Stimulated activated naive CD4-positive, alpha-beta T cell treated with Interleukin-2 at 50 U/mL for 16 hours (primary cell): Measurements from ENCODE around the gene XYLT1.

ENCODE experiments used
- DNase-seq: peaks from one replicate; lab custom pipeline; 2025; lab: John Stamatoyannopoulos, UW

Gene XYLT1

DNA sequence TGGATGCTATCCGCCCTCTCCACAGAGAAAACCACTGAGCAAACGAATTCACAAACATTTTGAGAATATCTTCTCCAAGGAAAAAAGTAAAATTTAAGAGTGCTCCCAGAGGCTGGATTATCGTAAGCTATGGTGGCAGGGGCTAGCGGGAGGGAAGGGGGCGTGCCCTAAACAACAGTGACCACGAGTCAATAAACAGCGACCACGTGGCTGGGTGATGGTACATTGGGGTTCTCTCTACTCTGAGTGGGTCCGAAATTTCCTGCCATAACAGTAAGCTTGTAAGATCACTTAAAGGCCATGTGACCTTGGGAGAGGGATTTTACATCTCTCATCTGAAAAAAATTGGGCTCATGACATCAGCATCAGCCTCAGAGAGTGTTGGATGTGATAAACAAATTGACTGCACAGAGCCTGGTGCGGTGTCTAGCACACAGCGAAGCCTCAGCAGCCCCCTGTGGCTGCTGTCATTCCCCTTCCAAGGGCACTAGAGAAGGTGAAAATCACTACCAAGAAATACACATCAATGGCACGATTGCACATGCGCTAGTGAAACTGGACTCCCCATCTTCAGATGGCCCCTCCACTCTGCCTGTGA lies 213.2 kb downstream of the XYLT1 start:
- no peak for DNase-seq

GRCh38 chr16:17252701-17253100 lies 218.1 kb downstream of the XYLT1 start:
- no peak for DNase-seq

GRCh38 chr16:17252064-17252463 lies 218.7 kb downstream of the XYLT1 start:
- no peak for DNase-seq

- DNase-seq: no peak
Measured at GRCh38 chr16:17251496-17251895, 219.3 kb downstream of the XYLT1 start.

GRCh38 chr16:17246974-17247732 lies 223.6 kb downstream of the XYLT1 start:
- no peak for DNase-seq

DNA sequence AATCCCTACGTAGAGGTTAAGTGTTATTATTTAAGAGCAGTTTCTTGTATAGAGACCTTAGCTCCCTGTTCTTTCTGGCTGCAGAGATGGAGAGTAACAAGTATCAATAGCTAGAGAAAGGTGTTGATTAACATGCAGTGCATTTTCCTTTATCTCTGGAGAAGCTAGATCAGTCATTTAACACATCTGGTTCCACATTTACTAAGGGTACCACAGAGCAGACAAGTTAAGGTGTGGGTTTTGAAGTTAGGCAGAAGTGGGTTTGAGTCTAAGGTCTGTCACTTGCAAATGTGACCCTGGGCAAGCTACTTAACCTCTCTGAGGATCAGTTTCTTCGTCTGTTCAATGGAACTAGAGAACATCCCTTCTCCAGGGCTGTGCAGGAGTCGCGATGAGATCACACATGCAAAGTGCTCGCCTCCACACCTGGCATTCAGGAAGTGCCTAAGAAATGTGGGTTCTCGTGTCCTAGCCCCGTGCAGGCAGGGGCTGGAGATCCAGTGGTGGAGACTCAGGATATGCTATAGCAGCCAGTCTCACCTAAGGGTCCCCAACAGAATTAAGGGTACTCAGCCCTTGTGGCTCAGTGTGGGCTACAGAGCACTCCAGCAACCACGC lies 224.4 kb downstream of the XYLT1 start:
- DNase-seq: no peak

GRCh38 chr16:17245776-17246175 lies 225.0 kb downstream of the XYLT1 start:
- no peak for DNase-seq

DNA sequence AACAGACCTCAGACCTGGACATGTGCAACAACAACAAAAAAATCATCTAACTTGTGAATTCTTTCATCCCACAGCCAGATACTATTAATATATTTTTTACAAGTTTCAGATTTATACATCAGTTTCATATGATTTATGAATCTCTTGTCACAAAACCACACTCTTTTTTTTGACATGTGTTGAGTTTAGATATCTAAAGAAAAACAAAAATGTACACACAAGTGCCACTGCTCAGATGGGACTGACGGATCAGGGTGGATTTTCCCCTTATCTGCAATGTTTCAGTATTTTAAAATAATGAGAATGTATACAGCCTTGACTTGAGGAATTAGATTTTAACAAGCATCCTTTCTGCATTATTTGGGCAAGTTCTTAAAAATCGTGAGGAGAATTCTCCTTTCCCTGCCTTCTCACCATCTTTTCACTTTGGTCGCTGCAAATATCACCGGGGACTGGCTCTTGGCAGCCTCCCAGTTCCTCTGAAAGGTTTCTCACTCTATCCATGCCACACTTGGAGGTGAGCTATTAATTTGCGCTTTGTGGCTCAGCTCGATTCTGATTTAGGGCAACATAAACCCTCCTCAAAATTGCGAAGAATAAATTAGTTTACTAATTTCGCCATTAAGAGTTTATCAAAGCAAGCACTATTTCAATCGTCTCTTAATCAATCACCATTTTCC lies 225.7 kb downstream of the XYLT1 start:
- no peak for DNase-seq

DNA sequence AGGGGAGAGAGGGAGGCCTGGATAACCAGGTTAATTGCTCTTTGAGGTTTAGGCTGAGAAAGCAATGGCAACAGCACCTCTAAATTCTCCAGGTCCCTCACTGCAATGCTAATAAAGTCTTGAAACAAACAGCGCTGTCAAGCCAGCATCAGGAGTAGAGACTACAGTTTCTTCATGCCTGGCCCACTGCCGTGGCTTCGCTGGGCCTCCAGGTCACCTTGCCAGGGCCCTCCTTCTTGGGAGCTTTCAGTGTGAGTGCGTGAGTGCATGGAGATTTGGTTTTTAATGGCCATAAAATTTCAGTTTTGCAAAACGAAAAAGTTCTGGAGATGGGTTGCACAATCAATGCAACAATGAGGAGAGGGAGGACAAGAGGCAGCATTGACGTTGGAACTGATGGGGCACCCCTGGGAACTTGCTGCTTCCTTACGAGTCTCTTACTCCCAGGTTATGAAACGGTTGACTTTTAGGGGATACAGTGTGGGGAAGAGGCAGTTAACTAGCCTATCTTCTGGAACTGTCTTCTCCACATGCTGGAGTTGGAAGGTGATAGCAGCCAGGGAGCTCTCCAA lies 229.4 kb downstream of the XYLT1 start:
- DNase-seq: no peak

DNA sequence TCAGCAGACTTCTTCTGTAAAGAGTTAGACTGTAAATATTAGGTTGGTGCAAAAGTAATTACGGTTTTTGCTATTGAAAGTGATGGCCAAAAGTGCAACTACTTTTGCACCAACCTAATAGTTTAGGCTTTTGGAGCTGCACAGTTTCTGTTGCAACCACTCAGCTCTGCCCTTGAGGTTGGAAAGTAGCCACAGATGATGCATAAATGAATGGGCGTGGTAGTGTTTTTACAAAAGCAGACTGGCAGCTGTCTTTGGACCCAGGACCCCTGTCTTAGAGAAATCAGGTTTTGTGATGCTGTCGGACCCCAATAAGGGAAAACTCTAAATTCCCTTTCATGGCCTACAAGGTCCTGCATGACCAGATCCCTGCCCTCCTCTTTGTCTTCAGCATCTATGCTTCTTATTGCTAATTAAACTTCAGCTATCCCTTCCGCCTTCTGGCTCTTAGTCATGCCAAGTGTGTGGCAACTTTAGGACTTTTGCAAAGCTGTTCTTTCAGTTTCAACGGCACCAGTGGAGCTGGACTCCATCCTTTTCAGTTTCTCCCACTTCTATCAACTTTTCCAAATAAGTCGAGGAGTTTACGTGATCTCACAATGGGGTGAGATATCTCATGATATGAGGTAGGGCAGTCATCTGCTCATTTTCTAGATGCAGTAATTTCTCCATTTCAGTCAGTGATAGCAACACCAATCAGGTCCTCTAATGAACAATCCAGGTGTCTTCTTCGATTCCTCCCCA lies 232.3 kb downstream of the XYLT1 start:
- DNase-seq: no peak

GRCh38 chr16:17237350-17237944 lies 233.3 kb downstream of the XYLT1 start:
- DNase-seq: no peak

- no peak for DNase-seq
Measured at GRCh38 chr16:17235147-17235815, 235.5 kb downstream of the XYLT1 start.

DNA sequence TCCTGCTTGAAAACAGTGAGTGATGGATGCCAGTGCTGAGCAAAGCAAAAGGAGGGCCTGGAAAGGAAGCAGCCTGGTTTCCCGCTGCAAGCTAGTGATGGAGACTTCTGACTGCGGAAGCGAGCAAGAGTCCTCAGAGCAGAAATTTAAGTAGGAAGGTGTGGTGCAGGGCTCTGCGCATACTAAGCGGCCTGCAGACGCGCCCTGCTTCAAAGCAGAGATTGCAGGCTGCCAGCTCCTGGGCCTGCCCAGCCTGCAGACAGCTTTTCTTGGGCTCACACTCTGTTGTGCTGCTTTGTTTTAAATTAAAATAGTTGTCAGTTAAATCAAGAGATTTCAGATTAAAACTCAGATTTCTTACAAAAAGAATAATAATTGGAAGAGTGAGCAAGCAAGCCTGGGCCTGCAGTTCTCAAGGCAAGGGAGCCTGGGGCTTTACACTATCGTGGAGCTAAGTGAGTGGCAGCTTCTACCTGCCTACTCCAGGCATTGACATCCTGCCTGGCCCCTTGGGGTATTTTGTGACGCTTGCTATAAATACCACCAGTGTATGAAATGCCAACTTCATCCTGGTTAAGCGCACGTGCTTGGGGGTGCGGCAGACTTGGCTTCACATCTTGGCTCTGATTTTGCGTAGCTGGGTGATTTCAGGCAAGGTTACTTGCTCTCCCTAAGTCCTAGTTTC lies 237.3 kb downstream of the XYLT1 start:
- DNase-seq: no peak

DNA sequence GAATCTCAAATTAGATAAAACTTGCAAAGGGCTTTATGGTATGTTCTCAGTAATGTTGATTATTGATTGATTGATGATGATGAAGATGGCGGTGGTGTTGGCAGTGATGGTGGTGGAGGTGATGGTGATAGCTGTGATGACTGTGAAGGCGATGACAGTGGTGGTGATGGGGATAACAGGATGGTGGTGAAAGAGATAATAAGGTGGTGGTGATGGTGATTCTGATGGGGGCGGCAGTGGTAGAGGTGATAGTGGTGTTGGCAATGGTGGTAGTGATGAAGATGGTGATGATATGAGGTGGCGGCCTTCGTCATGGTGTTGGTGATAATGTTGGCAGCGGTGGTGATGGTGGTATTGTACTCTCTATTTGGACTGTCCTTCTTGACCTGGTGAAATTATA lies 238.3 kb downstream of the XYLT1 start:
- DNase-seq: no peak

- DNase-seq: no peak
Measured at GRCh38 chr16:17231972-17232371, 238.8 kb downstream of the XYLT1 start.

DNA sequence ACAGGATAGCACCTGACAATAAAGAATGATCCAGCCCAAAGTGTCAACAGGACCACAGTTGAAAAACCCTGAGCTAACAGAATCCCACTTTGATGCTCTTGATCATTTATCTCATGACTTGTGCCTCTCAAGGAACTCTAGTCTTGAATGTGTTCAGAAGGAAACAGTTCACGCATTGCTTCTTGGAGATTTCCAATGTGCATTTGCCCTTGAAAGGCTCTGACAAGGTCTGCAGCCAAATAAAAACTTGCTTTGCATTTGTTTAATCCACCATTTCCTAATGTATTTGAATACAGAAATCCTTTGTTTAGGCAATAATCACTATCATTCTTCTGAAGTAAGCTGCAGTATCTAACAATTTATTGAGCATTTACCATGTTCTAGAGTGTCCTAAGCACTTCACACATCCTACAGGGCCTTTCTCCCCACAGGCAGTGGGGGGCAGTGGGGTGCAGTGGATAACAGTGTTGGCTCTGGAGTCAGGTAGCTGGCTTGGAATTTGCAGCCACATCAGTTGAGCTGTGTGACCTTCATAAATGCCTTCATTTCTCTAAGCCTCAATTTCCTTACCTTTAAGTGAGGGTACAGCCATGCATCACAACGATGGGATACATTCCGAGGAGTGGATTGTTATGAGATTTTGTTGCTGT lies 239.7 kb downstream of the XYLT1 start:
- DNase-seq: no peak

DNA sequence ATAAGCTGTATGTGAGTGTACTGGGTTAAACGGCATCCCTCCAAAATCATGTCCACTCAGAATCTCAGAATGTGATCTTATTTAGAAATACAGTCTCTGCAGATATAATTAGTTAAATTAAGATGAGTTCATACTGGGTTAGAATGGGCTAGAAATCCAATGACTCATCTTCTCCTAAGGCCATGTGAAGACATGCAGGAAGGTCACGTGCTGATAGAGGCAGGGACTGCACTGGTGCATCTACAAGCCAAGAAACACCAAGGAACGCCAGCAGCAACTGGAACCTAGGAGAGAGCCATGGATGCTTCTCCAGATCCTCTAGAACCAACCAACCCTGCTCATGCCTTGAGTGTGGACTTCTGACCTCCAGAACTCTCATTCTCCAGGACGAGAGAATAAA lies 241.0 kb downstream of the XYLT1 start:
- no peak for DNase-seq

DNA sequence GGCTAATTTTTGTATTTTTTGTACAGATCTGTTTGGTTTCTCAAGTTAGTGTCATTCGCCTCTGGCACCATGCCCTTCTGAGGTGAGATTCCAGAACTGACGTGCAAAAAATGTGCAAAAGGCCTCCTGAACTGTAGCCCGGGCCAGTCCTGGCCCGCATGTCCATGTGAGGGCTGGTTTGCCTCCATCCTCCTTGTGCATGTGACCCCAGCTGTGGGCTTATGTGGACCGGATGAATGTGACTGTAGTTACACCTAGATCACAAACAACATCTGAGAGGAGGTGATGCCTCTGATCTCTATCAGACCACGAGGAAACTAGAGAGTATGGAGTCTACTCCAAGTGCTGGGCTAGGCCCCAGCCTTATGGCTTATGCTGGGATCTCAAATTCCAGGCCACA lies 241.6 kb downstream of the XYLT1 start:
- no peak for DNase-seq

- no peak for DNase-seq
Measured at GRCh38 chr16:17228708-17229055, 242.1 kb downstream of the XYLT1 start.
